GM23248 (cell line): ENCODE measurements around the gene AFP. TPM values are rescaled to one million over a fixed set of nuclear protein-coding genes. Genes with fewer than 3 reads are reported as not detected.

Experiments used
- DNase-seq: peaks from one replicate; pipeline ENCODE4 v3.0.0-alpha.2; 2015
- H2AFZ ChIP-seq: fragments of 200-600 bp; sonication (generic); 2 replicates; pipeline ENCODE4 v1.6.1; 2016; ENCODE audit warnings: antibody characterized with exemption
- H3F3A ChIP-seq: fragments of 200-600 bp; sonication (generic); 2 replicates; pipeline ENCODE4 v1.6.1; 2016; ENCODE audit warnings: mild to moderate bottlenecking, antibody characterized with exemption, mixed run types; ENCODE audit not compliant: insufficient read depth
- H3K27ac ChIP-seq: fragments of 200-600 bp; sonication (generic); 2 replicates; pipeline ENCODE4 v1.5.1; 2016; ENCODE audit warnings: mild to moderate bottlenecking
- H3K27me3 ChIP-seq: fragments of 200-600 bp; sonication (generic); replicated peaks from 2 replicates; pipeline ENCODE4 v1.6.1; 2016; ENCODE audit warnings: mild to moderate bottlenecking; ENCODE audit not compliant: insufficient read depth
- H3K36me3 ChIP-seq: fragments of 200-600 bp; sonication (generic); 2 replicates; pipeline ENCODE4 v1.6.1; 2016; ENCODE audit warnings: low read depth, mild to moderate bottlenecking
- H3K4me1 ChIP-seq: fragments of 200-600 bp; sonication (generic); 2 replicates; pipeline ENCODE4 v1.6.1; 2016; ENCODE audit warnings: mild to moderate bottlenecking; ENCODE audit not compliant: insufficient read depth
- H3K4me2 ChIP-seq: fragments of 200-600 bp; sonication (generic); one replicate; pipeline ENCODE4 v1.6.1; 2016; ENCODE audit warnings: mild to moderate bottlenecking; ENCODE audit not compliant: unreplicated experiment
- H3K4me3 ChIP-seq: fragments of 200-600 bp; sonication (generic); 2 replicates; pipeline ENCODE4 v1.5.1; 2016; ENCODE audit warnings: mild to moderate bottlenecking
- H3K79me2 ChIP-seq: fragments of 200-600 bp; sonication (generic); 2 replicates; pipeline ENCODE4 v1.6.1; 2016; ENCODE audit warnings: mild to moderate bottlenecking; ENCODE audit not compliant: insufficient read depth
- H3K9ac ChIP-seq: fragments of 200-600 bp; sonication (generic); 2 replicates; pipeline ENCODE4 v1.6.1; 2016; ENCODE audit warnings: mild to moderate bottlenecking
- H3K9me2 ChIP-seq: fragments of 200-600 bp; sonication (generic); 2 replicates; pipeline ENCODE4 v1.6.1; 2016; ENCODE audit warnings: mixed run types, mild to moderate bottlenecking, moderate library complexity; ENCODE audit not compliant: insufficient read depth
- H3K9me3 ChIP-seq: fragments of 200-600 bp; sonication (generic); one replicate; pipeline ENCODE4 v1.6.1; 2017; ENCODE audit warnings: low read depth
- H4K20me1 ChIP-seq: fragments of 200-600 bp; sonication (generic); 2 replicates; pipeline ENCODE4 v1.6.0; 2016; ENCODE audit not compliant: insufficient read depth
- EZH2 ChIP-seq: fragments of 200-600 bp; sonication (generic); IDR thresholded peaks from 2 replicates; pipeline ENCODE4 v1.6.1; 2018; ENCODE audit warnings: antibody characterized with exemption, mild to moderate bottlenecking; ENCODE audit not compliant: insufficient read depth, poor library complexity, severe bottlenecking
- EZH2phosphoT487 ChIP-seq: fragments of 200-600 bp; sonication (generic); IDR thresholded peaks from 2 replicates; pipeline ENCODE4 v1.6.1; 2018; ENCODE audit warnings: antibody characterized with exemption, moderate library complexity, mild to moderate bottlenecking, low read depth; ENCODE audit not compliant: insufficient read depth
- WGBS, 2 experiments: methylation state at CpG; one replicate each; pipeline ENCODE4 v1.1.6; 2015 to 2017; ENCODE audit warnings: low lambda C conversion rate in 2 of 2, low coverage in 1 of 2; ENCODE audit errors: missing lambda C conversion rate in 2 of 2; 5-methylcytosine and 5-hydroxymethylcytosine counted together
- in situ Hi-C: fragments of 300-500 bp; cut with MboI; formaldehyde crosslinking; loops from 2 replicates; pipeline ENCODE4 v1.15.0; 2020
- polyA plus RNA-seq: library from polyadenylated mRNA; unstranded; fragments of >200 nt; fragmentation: Nextera tagmentation; extraction: Ambion mirVana; gene quantifications from 2 replicates; pipeline ENCODE4 v1.2.1, GENCODE V29; 2016
- total RNA-seq: library from RNA; depleted of rRNA; stranded (reverse); fragments of >200 nt; shearing (Covaris generic); gene quantifications from 2 replicates; pipeline ENCODE4 v1.2.3, GENCODE V29; 2014

AFP gene
- total and polyA plus RNA-seq, 2 experiments from 2014 or later, result 0.98 TPM; not detected in 1

DNA sequence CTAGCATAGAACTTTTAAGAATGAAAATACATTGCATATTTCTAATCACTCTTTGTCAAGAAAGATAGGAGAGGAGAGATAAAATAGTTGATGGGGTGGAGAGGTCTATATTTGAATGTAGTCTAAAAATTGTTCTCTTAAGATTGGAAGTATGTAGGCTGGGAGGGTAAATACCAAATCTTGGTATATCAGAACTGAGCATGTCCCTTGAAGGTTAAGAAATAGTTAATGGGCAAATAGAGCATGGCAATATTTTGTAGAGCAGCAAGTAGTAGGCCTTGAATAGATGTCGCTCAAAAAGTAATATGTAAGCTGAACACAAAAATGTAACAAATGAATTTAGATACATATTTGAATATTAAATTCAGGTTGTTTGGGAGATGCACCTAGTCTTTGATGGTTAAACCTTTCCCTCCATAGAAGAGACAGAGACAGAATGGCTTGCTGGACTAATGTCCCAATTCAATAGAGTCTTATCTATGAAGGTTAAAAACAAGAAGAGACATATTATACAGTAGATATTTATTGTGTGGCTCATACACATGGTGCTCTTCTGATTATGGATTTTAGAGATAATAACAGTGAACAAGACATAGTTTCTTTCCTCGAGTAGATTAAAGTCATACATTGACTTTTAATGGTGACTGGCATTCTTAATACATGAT, 19.5 kb upstream of the AFP start:
- WGBS, 2 experiments, result 35 to 36% methylated on average over 2 of the region's 2 CpGs
- Histone ChIP-seq H3K9me2 (no peaks in the 10 kb centered on the region), H3F3A (no peaks in the 10 kb centered on the region), H3K36me3 (no peaks in the 10 kb centered on the region), H3K4me1 (no peaks in the 10 kb centered on the region), H3K4me2 (no peak overlapping the region), H3K4me3 (no peak overlapping the region), H3K9me3 (no peaks in the 10 kb centered on the region), H3K27me3 (peaks cover 7% of the 10 kb centered on the region), H3K79me2 (no peaks in the 10 kb centered on the region), H3K27ac (no peak overlapping the region), H4K20me1 (no peaks in the 10 kb centered on the region), H2AFZ (no peak overlapping the region), H3K9ac (no peak overlapping the region)
- in situ Hi-C loops, result no loop called here
- DNase-seq, result no peak
- no peak for TF ChIP-seq EZH2
- no peak for TF ChIP-seq EZH2phosphoT487

DNA sequence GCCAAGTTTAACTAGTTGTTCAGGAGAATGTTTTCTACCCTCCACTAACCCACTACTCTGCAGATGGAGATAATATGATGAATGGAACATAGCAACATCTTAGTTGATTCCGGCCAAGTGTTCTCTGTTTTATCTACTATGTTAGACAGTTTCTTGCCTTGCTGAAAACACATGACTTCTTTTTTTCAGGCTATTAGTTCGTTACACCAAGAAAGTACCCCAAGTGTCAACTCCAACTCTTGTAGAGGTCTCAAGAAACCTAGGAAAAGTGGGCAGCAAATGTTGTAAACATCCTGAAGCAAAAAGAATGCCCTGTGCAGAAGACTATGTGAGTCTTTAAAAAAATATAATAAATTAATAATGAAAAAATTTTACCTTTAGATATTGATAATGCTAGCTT, 18.7 kb upstream of the AFP start:
- Histone ChIP-seq H3K9ac (no peak overlapping the region), H3K4me3 (no peak overlapping the region), H3F3A (no peaks in the 10 kb centered on the region), H3K79me2 (no peaks in the 10 kb centered on the region), H3K4me2 (no peak overlapping the region), H2AFZ (no peak overlapping the region), H3K27ac (no peak overlapping the region), H3K27me3 (peaks cover 7% of the 10 kb centered on the region), H3K9me2 (no peaks in the 10 kb centered on the region), H3K36me3 (no peaks in the 10 kb centered on the region), H3K9me3 (no peaks in the 10 kb centered on the region), H3K4me1 (no peaks in the 10 kb centered on the region), H4K20me1 (no peaks in the 10 kb centered on the region)
- DNase-seq, result no peak
- in situ Hi-C loops, result no loop called here
- WGBS, 2 experiments, result 39 to 56% methylated on average over 2 of the region's 2 CpGs
- no peak for TF ChIP-seq EZH2
- TF ChIP-seq EZH2phosphoT487, result no peak

DNA sequence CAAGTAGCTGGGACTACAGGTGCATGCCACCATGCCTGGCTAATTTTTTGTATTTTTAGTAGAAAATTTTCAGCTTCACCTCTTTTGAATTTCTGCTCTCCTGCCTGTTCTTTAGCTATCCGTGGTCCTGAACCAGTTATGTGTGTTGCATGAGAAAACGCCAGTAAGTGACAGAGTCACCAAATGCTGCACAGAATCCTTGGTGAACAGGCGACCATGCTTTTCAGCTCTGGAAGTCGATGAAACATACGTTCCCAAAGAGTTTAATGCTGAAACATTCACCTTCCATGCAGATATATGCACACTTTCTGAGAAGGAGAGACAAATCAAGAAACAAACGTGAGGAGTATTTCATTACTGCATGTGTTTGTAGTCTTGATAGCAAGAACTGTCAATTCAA, 18.0 kb upstream of the AFP start:
- Histone ChIP-seq H3F3A (no peaks in the 10 kb centered on the region), H2AFZ (no peak overlapping the region), H3K9me2 (no peaks in the 10 kb centered on the region), H3K4me2 (no peak overlapping the region), H3K79me2 (no peaks in the 10 kb centered on the region), H3K36me3 (no peaks in the 10 kb centered on the region), H3K4me3 (no peak overlapping the region), H3K9ac (no peak overlapping the region), H3K4me1 (no peaks in the 10 kb centered on the region), H3K27me3 (peaks cover 7% of the 10 kb centered on the region), H4K20me1 (no peaks in the 10 kb centered on the region), H3K27ac (no peak overlapping the region), H3K9me3 (no peaks in the 10 kb centered on the region)
- WGBS, 2 experiments, result 40 to 46% methylated on average over 6 of the region's 6 CpGs
- in situ Hi-C loops, result no loop called here
- TF ChIP-seq EZH2, result no peak
- TF ChIP-seq EZH2phosphoT487, result no peak
- peak; percentile 14 for DNase-seq

DNA sequence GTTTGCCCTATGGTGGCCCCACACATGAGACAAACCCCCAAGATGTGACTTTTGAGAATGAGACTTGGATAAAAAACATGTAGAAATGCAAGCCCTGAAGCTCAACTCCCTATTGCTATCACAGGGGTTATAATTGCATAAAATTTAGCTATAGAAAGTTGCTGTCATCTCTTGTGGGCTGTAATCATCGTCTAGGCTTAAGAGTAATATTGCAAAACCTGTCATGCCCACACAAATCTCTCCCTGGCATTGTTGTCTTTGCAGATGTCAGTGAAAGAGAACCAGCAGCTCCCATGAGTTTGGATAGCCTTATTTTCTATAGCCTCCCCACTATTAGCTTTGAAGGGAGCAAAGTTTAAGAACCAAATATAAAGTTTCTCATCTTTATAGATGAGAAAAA, 17.3 kb upstream of the AFP start:
- in situ Hi-C loops, result no loop called here
- Histone ChIP-seq H3K9ac (no peak overlapping the region), H3K4me2 (no peak overlapping the region), H2AFZ (no peak overlapping the region), H3K4me3 (no peak overlapping the region), H3K9me3 (no peaks in the 10 kb centered on the region), H3F3A (no peaks in the 10 kb centered on the region), H3K27me3 (peaks cover 7% of the 10 kb centered on the region), H3K36me3 (no peaks in the 10 kb centered on the region), H3K4me1 (no peaks in the 10 kb centered on the region), H4K20me1 (no peaks in the 10 kb centered on the region), H3K27ac (no peak overlapping the region), H3K79me2 (no peaks in the 10 kb centered on the region), H3K9me2 (no peaks in the 10 kb centered on the region)
- WGBS, 2 experiments, result 4 to 30% methylated on average over 1 of the region's 1 CpG
- no peak for TF ChIP-seq EZH2
- TF ChIP-seq EZH2phosphoT487, result no peak
- DNase-seq, result no peak
